GOT3 (cell line): Measurements from ENCODE around the gene TASOR.

Source experiments
- DNase-seq: peaks from one replicate; lab custom pipeline; 2025; ENCODE audit warnings: mixed read lengths; lab: John Stamatoyannopoulos, UW

TASOR gene

GRCh38 chr3:56688191-56688590, 5.1 kb upstream of the TASOR start:
- DNase-seq: no peak

- DNase-seq: no peak
These were observed 964 bp upstream of the TASOR start for GRCh38 chr3:56684029-56684428.

- peak; percentile 35 for DNase-seq
These were observed 473 bp downstream of the TASOR start for GRCh38 chr3:56682462-56683121.

GRCh38 chr3:56681984-56682461, 1.0 kb downstream of the TASOR start:
- no peak for DNase-seq

- DNase-seq: no peak
These were observed 2.9 kb downstream of the TASOR start for GRCh38 chr3:56680054-56680580.

- no peak for DNase-seq
These were observed 5.8 kb downstream of the TASOR start for GRCh38 chr3:56677286-56677685.

GRCh38 chr3:56673781-56674457, 9.1 kb downstream of the TASOR start:
- no peak for DNase-seq

- DNase-seq: no peak
These were observed 15.0 kb downstream of the TASOR start for GRCh38 chr3:56667973-56668579.

GRCh38 chr3:56664823-56665222, 18.2 kb downstream of the TASOR start:
- DNase-seq: no peak

- no peak for DNase-seq
These were observed 27.4 kb downstream of the TASOR start for GRCh38 chr3:56655709-56656108.

GRCh38 chr3:56654460-56654859, 28.6 kb downstream of the TASOR start:
- no peak for DNase-seq

GRCh38 chr3:56645407-56645806, 37.7 kb downstream of the TASOR start:
- DNase-seq: no peak

GRCh38 chr3:56633602-56634535, 49.2 kb downstream of the TASOR start:
- DNase-seq: no peak
